ENCODE measurements around the gene OR2C3.

DNA sequence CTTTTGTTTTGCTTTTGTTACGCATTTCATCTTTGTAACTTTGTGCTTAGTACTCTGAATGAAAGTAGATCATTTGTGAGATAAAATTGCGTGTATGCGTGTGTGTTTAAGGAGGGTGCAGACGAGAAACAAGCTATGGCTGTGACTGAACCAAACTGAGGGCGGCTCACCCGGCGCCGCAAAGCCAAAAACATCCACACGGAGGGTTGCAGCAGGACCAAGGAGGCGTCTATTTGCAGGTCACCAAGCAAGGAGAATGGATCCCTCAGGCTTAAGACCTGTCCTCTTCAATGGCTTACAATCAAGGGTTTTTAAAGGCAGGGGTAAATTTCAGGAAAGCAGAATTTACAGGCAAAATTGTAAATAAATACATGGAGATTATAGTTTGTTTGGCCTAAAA lies 25.5 kb upstream of the OR2C3 start:
- TF ChIP-seq POLR2A (IDR thresholded peaks at IDR 0.05): no peak
- TF ChIP-seq, protein P1, sequence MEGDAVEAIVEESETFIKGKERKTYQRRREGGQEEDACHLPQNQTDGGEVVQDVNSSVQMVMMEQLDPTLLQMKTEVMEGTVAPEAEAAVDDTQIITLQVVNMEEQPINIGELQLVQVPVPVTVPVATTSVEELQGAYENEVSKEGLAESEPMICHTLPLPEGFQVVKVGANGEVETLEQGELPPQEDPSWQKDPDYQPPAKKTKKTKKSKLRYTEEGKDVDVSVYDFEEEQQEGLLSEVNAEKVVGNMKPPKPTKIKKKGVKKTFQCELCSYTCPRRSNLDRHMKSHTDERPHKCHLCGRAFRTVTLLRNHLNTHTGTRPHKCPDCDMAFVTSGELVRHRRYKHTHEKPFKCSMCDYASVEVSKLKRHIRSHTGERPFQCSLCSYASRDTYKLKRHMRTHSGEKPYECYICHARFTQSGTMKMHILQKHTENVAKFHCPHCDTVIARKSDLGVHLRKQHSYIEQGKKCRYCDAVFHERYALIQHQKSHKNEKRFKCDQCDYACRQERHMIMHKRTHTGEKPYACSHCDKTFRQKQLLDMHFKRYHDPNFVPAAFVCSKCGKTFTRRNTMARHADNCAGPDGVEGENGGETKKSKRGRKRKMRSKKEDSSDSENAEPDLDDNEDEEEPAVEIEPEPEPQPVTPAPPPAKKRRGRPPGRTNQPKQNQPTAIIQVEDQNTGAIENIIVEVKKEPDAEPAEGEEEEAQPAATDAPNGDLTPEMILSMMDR (IDR thresholded peaks at IDR 0.05): no peak

Data from thyroid gland (tissue), 4 donors.